Neural crest cell (in vitro differentiated cells): Measurements from ENCODE around the gene SLC15A4. TPM values are rescaled to one million over a fixed set of nuclear protein-coding genes. Genes with fewer than 3 reads are reported as not detected.

Source experiments
- DNase-seq: peaks from one replicate; pipeline ENCODE4 v3.0.0; 2021; ENCODE audit warnings: low read depth, mixed read lengths, low spot score
- H3K27ac Mint-ChIP-seq: one replicate; pipeline ENCODE4 v1.8.0; 2021; ENCODE audit warnings: mild to moderate bottlenecking, mixed read lengths; ENCODE audit not compliant: unreplicated experiment
- H3K27me3 Mint-ChIP-seq: 2 replicates; pipeline ENCODE4 v1.8.0; 2021; ENCODE audit warnings: low read depth, mild to moderate bottlenecking, mixed read lengths
- H3K36me3 Mint-ChIP-seq: 2 replicates; pipeline ENCODE4 v1.8.0; 2021; ENCODE audit warnings: low read depth, mild to moderate bottlenecking, mixed read lengths
- H3K4me1 Mint-ChIP-seq: 2 replicates; pipeline ENCODE4 v1.8.0; 2021; ENCODE audit warnings: mixed read lengths
- H3K4me3 Mint-ChIP-seq: one replicate; pipeline ENCODE4 v1.8.0; 2021; ENCODE audit warnings: mild to moderate bottlenecking, mixed read lengths
- H3K9me3 Mint-ChIP-seq: 2 replicates; pipeline ENCODE4 v1.8.0; 2021; ENCODE audit warnings: mixed read lengths
- total RNA-seq: library from RNA; stranded (reverse); gene quantifications from 2 replicates; pipeline ENCODE4 v1.2.1, GENCODE V29; 2021
- TF ChIP-seq, protein P1 (sequence below): fragments of 200-600 bp; sonication (generic); conservative IDR thresholded peaks from 2 replicates; pipeline ENCODE4 v1.5.0; 2021; ENCODE audit warnings: antibody characterized with exemption, mild to moderate bottlenecking

SLC15A4 gene
- total RNA-seq, 1 donor from 2014 or later: 19.4 TPM

DNA sequence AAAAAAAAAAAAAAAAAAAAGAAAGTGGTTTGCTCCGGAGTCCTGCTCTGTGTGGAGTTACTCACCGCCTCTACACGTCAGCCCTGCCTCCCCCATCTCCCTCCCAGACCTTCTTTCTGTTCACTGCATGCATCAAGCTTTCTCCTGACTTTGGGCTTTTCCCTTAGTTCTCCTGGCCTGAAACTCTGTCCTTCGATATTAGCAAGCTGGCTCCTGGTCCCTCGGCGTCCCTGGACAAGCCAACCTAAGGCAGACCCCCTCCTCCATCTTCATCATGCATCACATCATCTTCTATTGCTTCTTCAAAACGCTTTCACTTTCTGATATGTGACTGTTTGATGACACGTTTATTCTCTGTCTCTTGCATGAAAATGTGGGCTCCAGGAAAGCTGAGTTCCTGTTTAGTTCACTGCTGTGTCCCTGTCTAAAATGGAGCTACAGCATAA lies 40.6 kb downstream of the SLC15A4 start:
- TF ChIP-seq, protein P1, sequence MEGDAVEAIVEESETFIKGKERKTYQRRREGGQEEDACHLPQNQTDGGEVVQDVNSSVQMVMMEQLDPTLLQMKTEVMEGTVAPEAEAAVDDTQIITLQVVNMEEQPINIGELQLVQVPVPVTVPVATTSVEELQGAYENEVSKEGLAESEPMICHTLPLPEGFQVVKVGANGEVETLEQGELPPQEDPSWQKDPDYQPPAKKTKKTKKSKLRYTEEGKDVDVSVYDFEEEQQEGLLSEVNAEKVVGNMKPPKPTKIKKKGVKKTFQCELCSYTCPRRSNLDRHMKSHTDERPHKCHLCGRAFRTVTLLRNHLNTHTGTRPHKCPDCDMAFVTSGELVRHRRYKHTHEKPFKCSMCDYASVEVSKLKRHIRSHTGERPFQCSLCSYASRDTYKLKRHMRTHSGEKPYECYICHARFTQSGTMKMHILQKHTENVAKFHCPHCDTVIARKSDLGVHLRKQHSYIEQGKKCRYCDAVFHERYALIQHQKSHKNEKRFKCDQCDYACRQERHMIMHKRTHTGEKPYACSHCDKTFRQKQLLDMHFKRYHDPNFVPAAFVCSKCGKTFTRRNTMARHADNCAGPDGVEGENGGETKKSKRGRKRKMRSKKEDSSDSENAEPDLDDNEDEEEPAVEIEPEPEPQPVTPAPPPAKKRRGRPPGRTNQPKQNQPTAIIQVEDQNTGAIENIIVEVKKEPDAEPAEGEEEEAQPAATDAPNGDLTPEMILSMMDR: no peak
- DNase-seq: no peak
- no peak overlapping the region for H3K27ac Mint-ChIP-seq
- H3K9me3 Mint-ChIP-seq: peaks cover 3% of the 10 kb centered on the region
- H3K4me3 Mint-ChIP-seq: no peak overlapping the region
- H3K4me1 Mint-ChIP-seq: no peaks in the 10 kb centered on the region
- H3K27me3 Mint-ChIP-seq: no peaks in the 10 kb centered on the region
- no peaks in the 10 kb centered on the region for H3K36me3 Mint-ChIP-seq

DNA sequence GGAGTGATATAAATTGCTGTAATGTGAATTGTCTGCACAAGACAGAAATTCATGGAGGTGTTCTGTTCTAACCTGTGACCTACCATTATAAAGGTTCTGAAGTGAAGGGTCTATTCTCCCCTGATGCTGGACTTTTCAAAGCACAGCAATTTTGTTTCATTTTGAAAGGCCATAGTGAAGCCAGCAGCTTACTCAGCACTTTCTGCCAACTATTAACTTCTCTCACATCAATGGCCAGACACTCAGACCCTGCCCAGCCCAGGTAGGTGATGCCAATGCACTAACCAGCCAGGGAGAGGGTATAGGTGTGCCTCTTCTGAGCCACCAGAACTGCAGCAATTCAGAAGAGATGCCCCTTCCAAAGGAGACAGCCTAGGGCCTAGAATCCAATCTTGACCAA lies 43.9 kb downstream of the SLC15A4 start:
- TF ChIP-seq, protein P1: no peak
- H3K9me3 Mint-ChIP-seq: peaks cover 3% of the 10 kb centered on the region
- no peaks in the 10 kb centered on the region for H3K36me3 Mint-ChIP-seq
- no peak for DNase-seq
- no peaks in the 10 kb centered on the region for H3K27me3 Mint-ChIP-seq
- no peak overlapping the region for H3K4me3 Mint-ChIP-seq
- no peaks in the 10 kb centered on the region for H3K4me1 Mint-ChIP-seq
- no peak overlapping the region for H3K27ac Mint-ChIP-seq

DNA sequence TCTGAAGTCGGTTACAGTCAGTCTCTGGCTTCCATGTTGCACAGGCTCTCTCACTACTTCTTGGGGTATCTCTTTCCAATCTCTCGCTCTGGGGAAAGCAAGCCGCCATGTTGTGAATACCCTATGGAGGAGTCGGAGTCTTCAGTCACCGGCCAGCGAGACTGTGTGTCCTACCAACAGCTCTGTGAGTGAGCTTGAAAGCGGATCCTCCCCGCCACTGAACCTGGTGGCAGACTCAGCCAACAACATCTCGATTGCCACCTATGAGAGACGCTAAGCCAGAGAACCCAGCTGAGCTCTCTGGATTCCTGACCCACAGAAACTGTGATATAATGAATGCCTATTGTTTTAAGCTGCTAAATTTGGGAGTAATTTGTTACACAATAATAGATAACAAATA lies 51.5 kb downstream of the SLC15A4 start:
- Mint-ChIP-seq H3K36me3 (no peaks in the 10 kb centered on the region), H3K4me1 (peaks cover 12% of the 10 kb centered on the region), H3K27ac (no peak overlapping the region), H3K27me3 (peaks cover 10% of the 10 kb centered on the region), H3K9me3 (no peaks in the 10 kb centered on the region), H3K4me3 (no peak overlapping the region)
- no peak for DNase-seq
- TF ChIP-seq, protein P1: no peak

DNA sequence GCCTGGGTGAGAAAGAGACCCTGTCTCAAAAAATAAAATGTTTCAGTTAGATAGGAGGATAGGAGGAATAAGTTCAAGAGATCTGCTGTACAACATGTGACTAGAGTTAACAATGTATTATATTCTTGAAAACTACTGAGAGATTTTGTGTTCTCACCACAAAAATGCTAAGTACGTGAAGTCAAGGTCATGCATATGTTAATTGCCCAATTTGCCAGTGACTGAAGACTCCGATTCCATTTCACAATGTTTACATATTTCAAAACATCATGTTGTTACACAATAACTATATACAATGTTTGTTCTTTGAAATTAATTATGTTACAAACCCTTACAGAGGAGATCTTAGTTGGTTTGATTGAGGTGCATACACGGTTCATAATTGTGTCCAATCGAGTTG lies 52.1 kb downstream of the SLC15A4 start:
- H3K4me1 Mint-ChIP-seq: peaks cover 16% of the 10 kb centered on the region
- H3K9me3 Mint-ChIP-seq: no peaks in the 10 kb centered on the region
- no peak for DNase-seq
- TF ChIP-seq, protein P1: no peak
- no peaks in the 10 kb centered on the region for H3K36me3 Mint-ChIP-seq
- H3K27me3 Mint-ChIP-seq: peaks cover 16% of the 10 kb centered on the region
- no peak overlapping the region for H3K27ac Mint-ChIP-seq
- no peak overlapping the region for H3K4me3 Mint-ChIP-seq

DNA sequence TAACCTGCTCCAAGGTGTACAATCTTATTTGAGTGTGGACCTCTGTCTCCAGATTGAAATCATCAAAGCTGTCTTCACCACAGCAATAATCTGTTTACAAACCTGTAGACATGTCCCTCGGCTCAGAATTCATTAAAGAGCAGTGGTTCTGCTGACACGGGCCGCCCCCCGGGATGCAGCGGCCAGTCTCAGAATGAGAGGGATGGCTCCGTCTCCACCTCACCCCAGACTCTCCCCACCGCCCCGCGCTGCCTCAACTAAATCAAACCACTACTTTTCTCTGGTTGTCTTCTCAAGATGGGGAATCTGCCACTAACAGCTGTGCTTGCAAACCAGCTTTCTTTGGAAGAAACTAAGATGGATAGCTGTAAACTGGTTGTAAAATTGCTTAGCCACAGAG lies 56.2 kb downstream of the SLC15A4 start:
- Mint-ChIP-seq H3K4me1 (peaks cover 16% of the 10 kb centered on the region), H3K27me3 (peaks cover 26% of the 10 kb centered on the region), H3K4me3 (no peak overlapping the region), H3K27ac (no peak overlapping the region), H3K36me3 (no peaks in the 10 kb centered on the region), H3K9me3 (no peaks in the 10 kb centered on the region)
- no peak for DNase-seq
- TF ChIP-seq, protein P1: no peak
